Retinal pigment epithelial cell (primary cell): Measurements from ENCODE around the gene ELK3.

Experiments used
- DNase-seq: peaks from one replicate; pipeline ENCODE4 v3.0.0-alpha.2; 2010; ENCODE audit warnings: low read depth
- H3K4me3 ChIP-seq: 2 replicates; pipeline ENCODE4 v1.5.1; 2011; ENCODE audit warnings: mild to moderate bottlenecking, low read length, control low read depth, moderate library complexity
- TF ChIP-seq, protein P1 (sequence below): conservative IDR thresholded peaks from 2 replicates; pipeline ENCODE4 v1.5.1; 2011; ENCODE audit warnings: low read depth, low read length, control low read depth, inconsistent platforms

Gene ELK3

GRCh38 chr12:96256672-96257361 lies 62.6 kb downstream of the ELK3 start:
- no peak overlapping the region for H3K4me3 ChIP-seq
- TF ChIP-seq, protein P1, sequence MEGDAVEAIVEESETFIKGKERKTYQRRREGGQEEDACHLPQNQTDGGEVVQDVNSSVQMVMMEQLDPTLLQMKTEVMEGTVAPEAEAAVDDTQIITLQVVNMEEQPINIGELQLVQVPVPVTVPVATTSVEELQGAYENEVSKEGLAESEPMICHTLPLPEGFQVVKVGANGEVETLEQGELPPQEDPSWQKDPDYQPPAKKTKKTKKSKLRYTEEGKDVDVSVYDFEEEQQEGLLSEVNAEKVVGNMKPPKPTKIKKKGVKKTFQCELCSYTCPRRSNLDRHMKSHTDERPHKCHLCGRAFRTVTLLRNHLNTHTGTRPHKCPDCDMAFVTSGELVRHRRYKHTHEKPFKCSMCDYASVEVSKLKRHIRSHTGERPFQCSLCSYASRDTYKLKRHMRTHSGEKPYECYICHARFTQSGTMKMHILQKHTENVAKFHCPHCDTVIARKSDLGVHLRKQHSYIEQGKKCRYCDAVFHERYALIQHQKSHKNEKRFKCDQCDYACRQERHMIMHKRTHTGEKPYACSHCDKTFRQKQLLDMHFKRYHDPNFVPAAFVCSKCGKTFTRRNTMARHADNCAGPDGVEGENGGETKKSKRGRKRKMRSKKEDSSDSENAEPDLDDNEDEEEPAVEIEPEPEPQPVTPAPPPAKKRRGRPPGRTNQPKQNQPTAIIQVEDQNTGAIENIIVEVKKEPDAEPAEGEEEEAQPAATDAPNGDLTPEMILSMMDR: no peak
- DNase-seq: no peak

DNA sequence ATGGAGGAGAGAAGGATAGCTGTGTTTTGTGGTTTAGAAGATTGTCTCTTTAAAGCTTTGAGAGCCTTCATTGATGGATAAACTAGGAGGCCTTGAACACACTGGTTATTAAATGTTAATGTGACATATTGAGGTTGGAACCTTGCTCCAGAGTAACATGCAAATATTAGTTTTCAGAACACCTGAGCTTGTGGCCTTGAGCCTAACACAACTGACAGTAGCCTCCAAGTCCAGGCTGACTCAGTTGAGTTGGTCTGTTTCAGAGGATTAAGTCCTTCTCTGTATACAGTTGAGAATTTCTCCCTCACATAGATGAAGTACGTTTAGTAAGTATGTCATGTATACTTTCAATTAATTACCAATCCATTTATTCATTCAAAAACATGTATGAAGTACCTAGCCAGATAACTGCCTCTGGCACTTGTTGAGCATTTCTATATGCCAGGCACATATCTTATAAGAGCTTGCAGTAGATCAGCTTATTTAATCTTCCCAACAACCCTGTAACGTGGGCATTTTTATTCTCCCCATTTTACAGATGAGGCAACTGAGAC lies 63.5 kb downstream of the ELK3 start:
- H3K4me3 ChIP-seq: no peak overlapping the region
- TF ChIP-seq, protein P1: no peak
- no peak for DNase-seq

DNA sequence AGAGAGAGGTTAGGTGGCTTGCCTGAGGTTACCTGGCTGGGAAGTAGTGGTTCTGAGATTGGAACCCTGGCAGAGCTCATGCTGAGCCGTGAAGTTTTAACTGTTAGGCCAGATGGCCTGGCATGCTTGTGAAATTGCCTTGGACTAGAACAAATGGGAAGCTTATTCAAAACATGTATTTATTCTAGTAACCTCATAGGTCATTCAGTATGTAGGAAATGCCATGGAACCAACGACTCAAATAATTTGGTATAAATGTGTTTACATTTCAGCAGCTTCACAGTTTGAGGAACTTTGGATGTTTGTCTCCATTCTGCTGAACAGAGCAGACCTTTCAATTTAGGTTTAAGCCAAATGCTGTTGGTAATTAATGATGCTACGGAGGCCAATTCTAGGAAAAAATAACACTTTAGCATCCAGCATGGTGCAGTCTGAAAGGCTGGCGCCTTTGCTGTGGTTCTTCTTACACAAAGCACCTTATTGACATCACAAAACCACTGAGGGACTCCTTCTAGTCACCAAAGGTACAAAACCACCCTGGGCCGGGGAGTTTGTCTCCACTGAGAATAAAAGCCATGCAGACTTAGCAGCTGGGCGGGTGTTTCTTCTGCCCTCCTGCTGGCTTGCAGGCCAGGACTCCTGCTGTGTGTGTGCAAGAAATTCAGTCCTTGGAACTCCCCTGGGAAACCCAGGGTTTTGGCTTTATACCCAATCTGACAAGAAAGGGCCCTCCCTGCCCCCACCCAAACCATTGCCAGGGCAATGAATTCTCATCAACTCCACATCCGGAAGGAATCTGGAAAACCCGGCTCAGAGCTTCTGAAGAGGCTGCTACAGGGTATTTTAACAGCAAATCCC lies 64.2 kb downstream of the ELK3 start:
- TF ChIP-seq, protein P1: no peak
- no peak for DNase-seq
- no peak overlapping the region for H3K4me3 ChIP-seq

DNA sequence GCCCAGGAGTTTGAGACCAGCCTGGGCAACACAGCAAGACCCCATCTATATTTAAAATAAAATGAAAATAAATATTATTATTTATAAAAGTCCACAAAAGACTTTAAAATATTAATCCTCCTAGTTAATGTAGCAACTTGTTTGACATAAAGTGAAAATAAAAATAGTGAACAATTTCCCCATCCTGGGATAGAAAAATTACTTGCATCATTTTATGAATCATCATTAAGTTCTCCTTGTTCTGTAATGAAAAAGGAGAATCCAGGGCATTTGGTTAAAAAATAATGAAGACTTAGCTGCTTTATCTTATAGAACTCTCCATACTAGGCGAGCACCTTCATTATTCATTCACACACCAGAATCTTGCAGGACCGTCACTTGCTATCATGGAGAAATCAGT lies 66.1 kb downstream of the ELK3 start:
- TF ChIP-seq, protein P1: no peak

GRCh38 chr12:96260644-96261043 lies 66.5 kb downstream of the ELK3 start:
- H3K4me3 ChIP-seq: no peak overlapping the region
- TF ChIP-seq, protein P1: no peak
- no peak for DNase-seq

More for the DNA sequence above, 66.1 kb downstream of the ELK3 start:
- DNase-seq: no peak
- no peak overlapping the region for H3K4me3 ChIP-seq

DNA sequence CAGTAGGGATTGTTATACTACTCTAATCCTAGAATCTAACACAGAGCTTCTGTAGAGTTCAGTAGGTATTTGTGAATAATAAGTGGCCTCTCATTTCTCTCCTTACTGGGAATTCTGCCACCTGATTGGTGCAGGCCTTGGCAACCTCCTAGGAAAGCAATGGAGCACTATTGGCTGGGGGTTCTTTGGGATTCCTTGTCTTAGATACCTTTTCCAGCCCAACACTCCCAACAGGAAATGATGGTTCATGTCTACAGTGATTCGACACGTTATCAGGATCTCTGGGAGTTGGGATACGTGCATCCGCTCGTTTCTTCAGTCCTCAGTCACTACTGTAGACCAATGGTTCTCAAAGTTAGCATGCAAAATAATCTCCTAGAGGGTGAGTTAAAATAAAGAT lies 67.4 kb downstream of the ELK3 start:
- DNase-seq: no peak
- no peak overlapping the region for H3K4me3 ChIP-seq
- TF ChIP-seq, protein P1: no peak
